Measurements from ENCODE around the gene EPHB1. TPM values are rescaled to one million over a fixed set of nuclear protein-coding genes. Genes with fewer than 3 reads are reported as not detected.

Gene EPHB1
- total RNA-seq, 1 experiment from 2014 or later, result 2.5 TPM

DNA sequence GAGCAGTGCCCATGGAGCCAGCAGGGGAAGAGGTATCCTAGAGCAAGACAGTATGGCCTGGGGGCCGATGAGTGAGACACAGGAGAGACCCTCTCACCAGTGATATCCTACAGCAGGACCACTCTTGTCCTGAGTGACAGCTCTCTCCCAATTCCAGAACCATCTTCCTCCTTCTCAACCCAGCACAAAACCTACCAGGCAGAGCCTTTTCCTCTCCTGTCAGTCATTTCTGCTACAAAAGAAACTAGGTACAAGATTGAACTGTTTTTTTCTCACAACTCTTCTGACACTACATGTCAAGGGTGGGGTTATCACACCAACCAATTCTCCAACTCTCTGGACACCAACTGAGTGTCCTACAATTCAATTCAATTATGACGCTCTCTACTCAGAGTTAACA lies 506.6 kb downstream of the EPHB1 start:
- Histone ChIP-seq H3K27ac (no peak overlapping the region), H3K4me3 (no peak overlapping the region), H3K4me1 (no peaks in the 10 kb centered on the region), H3K36me3 (no peaks in the 10 kb centered on the region), H3K27me3 (no peaks in the 10 kb centered on the region), H3K9me3 (replicated peaks) (no peaks in the 10 kb centered on the region)
- DNase-seq, result no peak

DNA sequence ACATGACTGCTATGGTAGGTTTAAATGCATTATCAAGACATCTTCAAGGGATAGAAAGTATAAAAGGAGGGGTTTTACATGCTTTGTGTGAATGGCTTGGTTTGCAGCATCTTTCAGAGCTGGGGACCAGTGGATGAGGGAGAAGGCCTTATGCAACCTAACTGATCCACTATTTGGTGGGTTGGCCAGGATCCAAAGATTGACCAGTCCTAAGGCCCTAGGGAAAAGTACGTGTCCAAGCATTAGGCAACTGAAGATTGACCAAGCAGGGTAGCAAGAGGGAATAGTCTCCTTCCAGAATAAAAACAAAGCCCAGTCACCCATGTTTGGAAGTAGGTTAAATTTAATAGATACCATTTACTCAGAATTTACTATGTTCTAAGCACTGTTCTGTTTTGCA lies 509.3 kb downstream of the EPHB1 start:
- DNase-seq, result no peak
- Histone ChIP-seq H3K4me1 (no peaks in the 10 kb centered on the region), H3K36me3 (no peaks in the 10 kb centered on the region), H3K27me3 (no peaks in the 10 kb centered on the region), H3K4me3 (no peak overlapping the region), H3K9me3 (replicated peaks) (no peaks in the 10 kb centered on the region), H3K27ac (no peak overlapping the region)

Other genes with a start within 250 kb of the EPHB1 start
- not detected in 2 replicates for gene KY, start 144.2 kb upstream of the EPHB1 start, total RNA-seq (2014; rRNA removed; shearing (Covaris generic))

All from SJCRH30 (cell line).